Esophagus muscularis mucosa (tissue), 3 donors: ENCODE results near the gene ANO8.

Experiments
- EP300 ChIP-seq: sonication (generic); formaldehyde crosslinking; IDR thresholded peaks from one replicate; pipeline ENCODE4 v1.6.1; 2017; ENCODE audit warnings: antibody characterized with exemption
- POLR2A ChIP-seq: fragments of 450-650 bp; IDR thresholded peaks from one replicate; pipeline ENCODE4 v1.6.1; 2017; ENCODE audit warnings: antibody characterized with exemption, moderate library complexity, mild to moderate bottlenecking, low read depth
- POLR2AphosphoS5 ChIP-seq, 2 donors: sonication (generic); formaldehyde crosslinking; IDR thresholded peaks; one replicate each; pipeline ENCODE4 v1.6.1; 2017; ENCODE audit warnings: antibody characterized with exemption in 2 of 2

DNA sequence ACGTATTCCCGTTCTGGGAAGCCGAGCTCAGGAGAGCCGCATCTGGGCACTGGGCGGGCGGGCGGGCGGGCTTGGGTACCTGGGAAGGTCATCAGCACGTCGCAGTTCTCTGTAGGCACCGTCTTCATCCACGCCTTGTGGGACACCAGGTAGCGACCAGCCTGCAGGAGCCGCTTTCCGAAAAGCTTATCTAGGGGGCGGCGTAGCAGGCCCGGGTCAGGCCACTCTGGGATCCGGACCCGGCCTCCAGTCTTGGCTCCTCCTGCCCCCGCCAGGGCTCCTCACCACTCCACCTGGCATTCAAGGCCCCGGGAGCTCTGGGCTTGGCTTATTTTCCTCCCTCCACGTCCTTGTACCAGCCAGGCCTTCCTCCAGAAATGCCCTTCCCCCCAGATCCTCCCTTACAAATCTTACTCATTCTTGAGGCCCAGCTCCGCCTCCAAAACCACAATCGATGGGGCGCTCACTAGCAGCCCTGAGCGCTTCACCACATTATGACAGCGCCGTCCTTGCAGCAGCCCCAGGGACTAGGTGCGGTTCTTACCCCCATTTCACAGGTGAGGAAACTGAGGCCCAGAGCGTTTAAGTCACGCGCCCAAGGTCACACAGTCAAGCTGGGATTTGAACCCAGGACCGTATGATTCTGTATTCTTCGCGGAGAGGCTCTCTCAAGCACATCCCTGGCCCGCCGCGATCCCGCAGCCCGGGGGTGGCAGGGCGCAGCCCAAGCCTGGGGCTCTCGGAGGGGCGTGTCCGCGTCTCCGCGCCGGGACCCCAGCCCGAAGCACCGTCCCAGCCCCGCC is 843 bp downstream of the ANO8 start:
- TF ChIP-seq EP300 (no peak), POLR2AphosphoS5 (IDR thresholded peaks at IDR 0.05) (no peak), POLR2A (no peak)
